Inflammatory macrophage treated with lipopolysaccharide for 1 hour (primary cell): ENCODE measurements around the gene TSPAN4.

ENCODE experiments used
- DNase-seq, 2 donors: peaks; one replicate each; pipeline ENCODE4 v3.0.0-alpha.2; 2020 to 2022

TSPAN4 gene

DNA sequence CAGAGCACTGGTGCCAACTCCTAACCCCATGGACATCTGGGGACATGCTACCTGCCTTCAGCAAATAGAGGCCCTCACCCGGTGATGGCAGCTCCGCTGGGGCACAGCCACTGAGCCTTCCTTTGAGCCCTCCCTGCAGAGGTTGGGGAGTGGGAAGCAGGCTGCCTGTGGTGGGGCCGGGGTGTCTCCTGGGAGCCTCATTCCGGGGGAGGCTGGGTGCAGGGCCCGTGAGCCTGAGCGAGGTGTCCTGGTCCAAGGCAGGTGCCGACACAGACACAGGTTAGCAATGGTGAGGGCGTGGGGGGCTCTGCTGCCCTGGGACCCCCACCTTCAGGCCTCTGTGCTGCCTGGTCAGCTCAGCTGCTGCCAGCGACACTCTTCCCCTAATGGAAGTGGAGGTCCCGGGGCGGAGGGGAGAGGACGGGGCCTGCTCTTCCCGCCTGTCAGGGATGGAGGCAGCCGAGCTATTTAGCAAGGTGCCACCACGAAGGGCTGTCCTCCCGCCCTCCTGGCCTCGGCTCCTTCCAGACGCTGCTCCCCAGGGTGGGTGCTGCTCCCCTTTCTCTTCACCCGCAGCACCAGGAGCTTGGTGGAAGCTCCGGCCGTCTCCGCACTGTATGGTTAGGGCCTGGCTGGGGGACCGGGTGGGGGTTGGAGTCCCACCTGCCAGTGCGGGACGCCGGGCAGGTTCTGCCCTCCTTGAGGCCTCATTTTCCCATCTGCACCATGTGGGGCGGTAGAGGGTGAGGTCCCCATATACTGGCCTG, 11.2 kb downstream of the TSPAN4 start:
- DNase-seq, result no peak

- no peak for DNase-seq
Measured at GRCh38 chr11:854601-855329, 12.1 kb downstream of the TSPAN4 start.

DNA sequence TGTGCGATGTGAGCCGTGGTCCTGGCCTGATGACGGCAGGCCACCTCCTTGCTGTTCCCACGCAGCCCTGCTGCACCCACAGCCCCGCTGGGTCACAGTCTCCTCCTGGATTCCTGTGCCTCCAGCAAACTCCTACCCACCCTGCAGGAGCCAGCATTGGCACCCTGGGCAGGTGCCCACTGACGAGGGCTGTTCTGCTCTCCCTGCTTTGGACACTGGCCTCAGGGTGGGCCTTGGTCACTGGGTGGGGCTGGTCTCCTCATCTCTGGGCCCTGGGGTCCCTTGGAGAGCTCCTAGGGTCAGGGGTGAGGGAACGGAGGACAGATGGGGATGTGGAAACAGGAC, 12.7 kb downstream of the TSPAN4 start:
- DNase-seq, result no peak

DNA sequence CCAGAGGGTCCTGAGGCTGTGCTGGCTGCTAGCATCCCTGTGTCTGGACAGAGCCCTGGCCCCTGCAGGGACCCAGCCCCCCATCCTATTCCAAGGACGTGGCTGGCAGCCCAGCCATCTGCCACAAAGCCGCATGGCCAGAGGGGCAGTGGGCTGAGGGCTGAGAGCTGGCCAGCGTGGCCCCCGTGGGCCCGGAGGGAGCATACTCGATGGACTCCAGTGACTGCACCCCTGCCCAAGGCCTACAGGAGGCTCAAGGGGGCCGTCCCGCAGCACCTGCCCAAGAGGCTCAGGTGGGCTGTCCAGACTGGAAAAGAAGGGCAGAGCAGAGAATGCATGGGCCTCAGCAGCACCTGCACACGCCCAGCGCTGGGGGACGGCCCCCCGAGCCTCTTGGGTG, 13.1 kb downstream of the TSPAN4 start:
- no peak for DNase-seq

DNA sequence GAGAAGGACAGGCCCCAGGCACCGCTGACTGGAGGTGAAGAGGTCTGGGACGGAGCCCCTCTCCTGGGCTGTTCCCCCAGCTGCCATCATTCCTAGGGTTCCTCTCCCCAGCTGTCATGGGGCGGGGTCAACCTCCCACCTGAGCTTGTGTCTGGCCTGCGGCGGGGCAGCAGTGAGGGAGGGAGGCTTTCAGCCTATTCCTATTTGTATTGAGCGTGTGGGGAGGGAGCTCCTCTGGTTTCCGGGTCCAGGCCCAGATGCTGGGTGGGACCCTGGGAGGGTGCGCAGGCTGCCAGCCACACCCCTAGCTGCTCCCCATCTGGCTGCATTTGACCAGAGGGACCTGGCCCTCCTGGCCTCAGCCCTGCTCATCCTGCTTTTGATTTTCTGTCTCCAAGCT, 13.7 kb downstream of the TSPAN4 start:
- no peak for DNase-seq

DNA sequence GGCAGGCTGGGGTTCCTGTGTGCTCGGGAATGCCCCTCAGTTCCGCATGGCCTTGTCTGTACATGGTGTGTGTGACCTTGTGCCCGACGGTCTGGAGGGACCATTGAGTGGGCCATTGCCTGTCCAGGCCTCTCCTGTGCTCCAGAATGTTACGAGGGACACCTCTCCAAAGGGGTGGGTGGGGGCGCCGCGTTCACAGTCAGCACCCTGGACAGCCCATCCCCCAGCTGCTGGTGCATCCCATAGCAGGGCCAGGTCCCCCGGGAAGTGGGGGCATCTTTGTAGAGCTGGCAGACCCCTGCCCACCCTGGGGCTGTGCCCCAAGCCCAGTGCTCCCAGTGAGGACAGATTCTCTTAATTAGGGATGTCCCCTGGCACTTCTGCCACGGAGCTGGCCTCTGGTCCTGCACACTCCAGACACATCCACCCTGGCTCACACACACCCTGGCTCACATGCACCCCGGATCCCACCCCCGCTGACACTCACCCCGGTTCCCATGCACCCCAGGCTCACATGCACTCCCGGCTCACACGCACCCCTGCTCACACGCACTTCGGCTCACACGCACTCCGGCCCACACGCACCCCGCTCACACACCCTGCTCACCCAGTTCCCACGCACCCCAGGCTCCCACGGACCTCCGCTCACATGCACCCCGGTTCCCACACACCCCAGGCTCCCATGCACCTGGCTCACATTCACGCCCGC, 15.6 kb downstream of the TSPAN4 start:
- DNase-seq, result no peak

DNA sequence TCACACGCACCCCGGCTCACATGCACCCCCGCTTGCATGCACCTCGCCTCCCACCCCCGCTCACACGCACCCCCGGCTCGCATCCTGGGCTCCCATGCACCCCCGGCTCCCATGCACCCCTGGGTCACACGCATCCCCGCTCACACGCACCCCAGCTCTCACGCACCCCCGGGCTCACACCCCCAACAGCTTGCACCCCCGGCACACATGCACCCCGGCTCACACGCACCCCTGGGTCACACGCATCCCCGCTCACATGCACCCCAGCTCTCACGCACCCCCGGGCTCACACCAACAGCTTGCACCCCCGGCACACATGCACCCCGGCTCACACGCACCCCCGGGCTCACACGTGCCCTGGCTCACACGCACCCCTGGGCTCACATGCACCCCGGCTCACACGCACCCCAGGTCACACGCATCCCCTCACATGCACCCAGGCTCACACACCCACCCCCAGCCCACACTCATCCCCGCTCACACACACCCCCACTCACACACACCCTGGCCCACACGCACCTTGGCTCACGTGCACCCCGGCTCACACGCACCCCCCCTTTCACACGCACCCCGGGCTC, 16.2 kb downstream of the TSPAN4 start:
- no peak for DNase-seq

DNA sequence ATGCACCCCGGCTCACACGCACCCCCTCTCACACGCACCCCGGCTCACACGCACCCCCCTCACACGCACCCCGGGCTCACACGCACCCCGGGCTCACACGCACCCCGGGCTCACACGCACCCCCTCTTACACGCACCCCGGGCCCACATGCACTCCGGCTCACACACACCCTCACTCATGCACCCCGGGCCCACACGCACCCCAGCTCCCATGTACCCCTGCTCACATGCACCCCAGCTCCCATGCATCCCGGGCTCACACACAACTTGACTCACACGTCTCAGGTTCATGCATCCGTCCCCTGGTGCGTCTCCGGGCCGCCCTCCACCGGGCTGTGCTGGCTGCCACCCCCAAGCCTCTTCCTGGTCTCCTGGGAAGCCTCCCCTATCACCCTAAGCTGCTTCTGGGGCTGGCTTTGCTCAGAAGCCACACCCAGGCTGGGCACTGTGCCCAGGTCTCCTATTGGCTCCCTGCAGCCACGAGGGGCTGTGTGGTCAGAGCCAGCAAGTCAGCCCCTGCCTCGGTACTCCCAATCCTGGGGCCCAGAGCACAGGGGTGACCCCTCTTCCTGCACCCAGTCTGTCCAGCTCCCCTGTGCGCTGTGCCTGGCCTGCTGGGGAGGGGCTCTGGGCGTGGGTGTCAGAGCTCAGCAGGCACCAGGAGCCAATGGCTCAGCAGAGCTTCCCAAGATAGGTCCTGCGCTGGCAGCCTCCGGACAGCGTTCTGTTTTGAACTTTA, 16.9 kb downstream of the TSPAN4 start:
- DNase-seq, result no peak

DNA sequence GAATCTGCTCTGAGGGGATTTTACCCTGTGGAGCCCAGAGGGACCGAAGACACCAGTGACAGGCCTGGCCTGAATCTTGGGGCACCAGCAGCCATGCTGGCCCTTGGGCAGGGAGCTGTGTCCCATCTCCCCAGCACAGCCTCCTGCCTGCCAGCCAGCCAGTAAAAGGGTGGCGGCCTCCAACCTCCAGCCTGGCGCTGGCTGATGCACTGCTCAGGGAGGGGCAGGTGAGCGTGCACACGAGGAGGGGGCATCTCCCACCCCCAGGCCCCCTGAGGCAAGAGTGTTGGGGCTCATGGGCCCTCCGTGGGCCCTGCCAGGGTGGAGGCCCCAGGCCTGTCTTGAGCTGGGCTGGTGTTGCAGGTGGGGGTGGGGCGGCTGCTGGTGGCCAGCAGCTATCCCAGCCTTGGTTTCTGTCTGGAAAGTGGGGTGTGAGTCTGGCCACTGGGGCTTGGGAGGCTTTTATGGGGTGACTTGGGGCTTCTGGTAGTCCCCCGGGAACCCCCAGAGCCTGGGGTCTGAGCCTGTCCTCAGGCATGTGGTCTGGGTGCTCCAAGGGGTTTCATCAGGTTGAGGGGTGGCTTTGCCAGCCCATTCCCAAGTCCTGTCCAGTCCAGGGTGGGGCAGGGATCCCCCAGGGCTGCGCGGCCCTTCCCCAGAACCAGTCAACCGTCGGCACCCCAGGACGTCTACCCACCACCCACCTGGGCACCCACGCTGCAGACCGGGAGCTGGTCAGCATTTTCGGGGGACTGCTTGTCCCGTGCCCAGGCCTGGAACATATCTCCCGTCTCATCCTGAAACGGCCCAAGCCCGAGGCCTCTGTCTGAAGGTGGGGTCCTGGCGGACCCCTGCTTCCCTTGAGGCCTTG, 17.8 kb downstream of the TSPAN4 start:
- no peak for DNase-seq

GRCh38 chr11:861105-861479, 18.4 kb downstream of the TSPAN4 start:
- DNase-seq, result no peak

DNA sequence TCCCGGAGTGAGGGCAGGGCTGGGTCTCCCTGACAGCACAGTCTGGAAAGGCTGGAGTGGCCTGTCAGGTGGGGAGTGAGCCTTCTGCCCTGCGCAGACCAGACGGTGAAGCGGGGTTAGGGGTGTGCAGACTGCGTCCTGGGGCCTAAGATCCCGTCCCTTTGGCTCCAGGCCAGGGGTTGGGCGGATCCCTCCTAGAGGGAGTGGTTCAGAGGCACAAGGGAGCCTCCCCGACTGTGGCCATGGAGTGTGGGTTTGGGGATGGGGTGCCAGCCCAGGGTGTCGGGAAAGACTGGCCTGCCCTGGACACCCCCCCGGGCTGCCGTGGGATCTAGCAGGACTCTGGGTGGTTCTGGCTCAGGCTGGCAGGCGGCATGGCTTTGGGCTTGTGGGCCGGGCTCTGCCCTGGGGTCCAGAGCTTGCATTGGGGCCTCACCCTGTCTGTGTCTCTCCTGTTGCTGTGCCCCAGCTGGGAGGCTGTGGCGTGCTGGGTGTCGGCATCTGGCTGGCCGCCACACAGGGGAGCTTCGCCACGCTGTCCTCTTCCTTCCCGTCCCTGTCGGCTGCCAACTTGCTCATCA, 19.5 kb downstream of the TSPAN4 start:
- no peak for DNase-seq

- DNase-seq, result no peak
Measured at GRCh38 chr11:862696-863022, 20.0 kb downstream of the TSPAN4 start.

- DNase-seq, result no peak
Measured at GRCh38 chr11:863023-863909, 20.6 kb downstream of the TSPAN4 start.

GRCh38 chr11:863910-864827, 21.5 kb downstream of the TSPAN4 start:
- no peak for DNase-seq

DNA sequence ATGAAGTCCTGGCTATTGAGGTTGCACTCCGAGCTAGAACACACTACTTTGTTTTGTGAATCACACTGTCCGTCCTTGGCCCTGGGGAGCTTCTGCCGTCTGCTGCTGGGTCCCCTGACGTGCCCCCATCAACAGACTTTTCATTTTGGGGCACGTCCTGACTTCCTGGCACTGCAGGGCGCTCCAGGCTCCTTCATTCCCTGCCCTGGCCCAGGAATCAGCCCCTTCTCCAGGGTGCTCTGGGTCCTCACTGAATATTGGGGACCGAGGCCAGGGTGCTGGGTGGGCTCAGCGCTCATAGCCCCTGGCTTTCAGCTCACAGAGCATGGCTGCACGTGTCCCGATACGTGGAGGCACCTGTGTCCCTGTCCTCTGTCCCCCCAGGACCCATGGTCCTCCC, 22.2 kb downstream of the TSPAN4 start:
- DNase-seq, result no peak

- DNase-seq, result no peak
Measured at GRCh38 chr11:865462-866430, 23.1 kb downstream of the TSPAN4 start.

- DNase-seq, result no peak
Measured at GRCh38 chr11:866481-866880, 23.8 kb downstream of the TSPAN4 start.

DNA sequence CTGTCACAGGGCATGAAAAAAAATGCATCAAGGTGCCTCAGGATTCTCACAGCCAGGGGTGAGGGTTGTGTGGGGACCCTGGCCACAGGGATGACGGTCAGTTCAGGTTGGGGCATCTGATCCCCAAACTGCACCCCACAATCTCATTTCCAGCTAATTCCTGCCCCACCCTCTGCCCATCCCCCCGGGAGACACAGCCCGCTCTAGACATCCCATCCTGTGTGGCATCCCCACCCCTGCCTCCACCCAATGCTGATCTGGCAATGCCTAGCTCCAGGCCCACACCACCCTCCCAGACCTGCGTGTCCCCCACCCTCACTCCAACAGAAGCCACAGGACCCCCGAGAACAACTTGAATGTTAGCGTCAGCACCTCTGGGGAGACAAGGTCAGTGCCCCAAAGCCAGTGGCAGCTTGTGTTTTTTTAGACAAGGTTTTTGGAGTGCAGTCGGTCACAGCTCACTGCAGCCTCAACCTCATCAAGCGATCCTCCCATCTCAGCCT, 25.3 kb downstream of the TSPAN4 start:
- no peak for DNase-seq
